MM.1S (cell line): ENCODE results near the gene CD34.

Source experiments
- EZH2 ChIP-seq: fragments of 300-600 bp; sonication (generic); optimal IDR thresholded peaks from 2 replicates; pipeline ENCODE3; 2017; ENCODE audit warnings: low read depth, mild to moderate bottlenecking, antibody characterized with exemption, low read length, mixed read lengths
- EZH2phosphoT487 ChIP-seq: fragments of 300-600 bp; sonication (generic); IDR thresholded peaks from 2 replicates; pipeline ENCODE4 v1.6.1; 2018; ENCODE audit warnings: antibody characterized with exemption, low read length
- TF ChIP-seq, protein P1 (sequence below): fragments of 300-600 bp; sonication (generic); IDR thresholded peaks from 2 replicates; pipeline ENCODE4 v1.5.1; 2016; ENCODE audit warnings: antibody characterized with exemption, low read length, mixed read lengths

GRCh38 chr1:207901041-207901653 is 9.8 kb downstream of the CD34 start:
- TF ChIP-seq, protein P1, sequence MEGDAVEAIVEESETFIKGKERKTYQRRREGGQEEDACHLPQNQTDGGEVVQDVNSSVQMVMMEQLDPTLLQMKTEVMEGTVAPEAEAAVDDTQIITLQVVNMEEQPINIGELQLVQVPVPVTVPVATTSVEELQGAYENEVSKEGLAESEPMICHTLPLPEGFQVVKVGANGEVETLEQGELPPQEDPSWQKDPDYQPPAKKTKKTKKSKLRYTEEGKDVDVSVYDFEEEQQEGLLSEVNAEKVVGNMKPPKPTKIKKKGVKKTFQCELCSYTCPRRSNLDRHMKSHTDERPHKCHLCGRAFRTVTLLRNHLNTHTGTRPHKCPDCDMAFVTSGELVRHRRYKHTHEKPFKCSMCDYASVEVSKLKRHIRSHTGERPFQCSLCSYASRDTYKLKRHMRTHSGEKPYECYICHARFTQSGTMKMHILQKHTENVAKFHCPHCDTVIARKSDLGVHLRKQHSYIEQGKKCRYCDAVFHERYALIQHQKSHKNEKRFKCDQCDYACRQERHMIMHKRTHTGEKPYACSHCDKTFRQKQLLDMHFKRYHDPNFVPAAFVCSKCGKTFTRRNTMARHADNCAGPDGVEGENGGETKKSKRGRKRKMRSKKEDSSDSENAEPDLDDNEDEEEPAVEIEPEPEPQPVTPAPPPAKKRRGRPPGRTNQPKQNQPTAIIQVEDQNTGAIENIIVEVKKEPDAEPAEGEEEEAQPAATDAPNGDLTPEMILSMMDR, result no peak
- TF ChIP-seq EZH2 (no peak), EZH2phosphoT487 (no peak)
